GM19397 (cell line): ENCODE data around the gene SLC39A11.

ENCODE experiments used
- ATAC-seq: cut with Tn5 transposase; IDR thresholded peaks from one replicate; pipeline ENCODE4 v1.9.1; 2021; ENCODE audit warnings: mild to moderate bottlenecking, moderate library complexity; ENCODE audit not compliant: unreplicated experiment

The SLC39A11 gene

GRCh38 chr17:73045724-73046123 is 46.8 kb downstream of the SLC39A11 start:
- no peak for ATAC-seq

- ATAC-seq: no peak
Measured at GRCh38 chr17:73043686-73044581, 48.6 kb downstream of the SLC39A11 start.

- ATAC-seq: no peak
Measured at GRCh38 chr17:73042809-73043685, 49.4 kb downstream of the SLC39A11 start.

GRCh38 chr17:73042225-73042624 is 50.3 kb downstream of the SLC39A11 start:
- no peak for ATAC-seq

- no peak for ATAC-seq
Measured at GRCh38 chr17:73039282-73039681, 53.2 kb downstream of the SLC39A11 start.

- ATAC-seq: no peak
Measured at GRCh38 chr17:73031472-73031871, 61.0 kb downstream of the SLC39A11 start.

GRCh38 chr17:73030995-73031394 is 61.5 kb downstream of the SLC39A11 start:
- ATAC-seq: no peak

- no peak for ATAC-seq
Measured at GRCh38 chr17:73030501-73030921, 62.0 kb downstream of the SLC39A11 start.

GRCh38 chr17:73029991-73030390 is 62.5 kb downstream of the SLC39A11 start:
- ATAC-seq: no peak

GRCh38 chr17:73029021-73029420 is 63.5 kb downstream of the SLC39A11 start:
- no peak for ATAC-seq

GRCh38 chr17:73028299-73028755 is 64.2 kb downstream of the SLC39A11 start:
- ATAC-seq: no peak

- no peak for ATAC-seq
Measured at GRCh38 chr17:73027130-73027741, 65.3 kb downstream of the SLC39A11 start.

- ATAC-seq: no peak
Measured at GRCh38 chr17:73025041-73025560, 67.4 kb downstream of the SLC39A11 start.

- no peak for ATAC-seq
Measured at GRCh38 chr17:73023759-73024158, 68.7 kb downstream of the SLC39A11 start.

GRCh38 chr17:73022694-73023093 is 69.8 kb downstream of the SLC39A11 start:
- no peak for ATAC-seq

- no peak for ATAC-seq
Measured at GRCh38 chr17:73021771-73022170, 70.7 kb downstream of the SLC39A11 start.

- no peak for ATAC-seq
Measured at GRCh38 chr17:73020110-73020509, 72.4 kb downstream of the SLC39A11 start.

GRCh38 chr17:73018599-73018998 is 73.9 kb downstream of the SLC39A11 start:
- ATAC-seq: no peak

- no peak for ATAC-seq
Measured at GRCh38 chr17:73017658-73018057, 74.8 kb downstream of the SLC39A11 start.

GRCh38 chr17:73015722-73016276 is 76.7 kb downstream of the SLC39A11 start:
- ATAC-seq: no peak
